GM19328 (cell line): Measurements from ENCODE around the gene CCDC93.
"Not testable (repeated sequence)": the region's sequence is repeated elsewhere in the genome, so short reads cannot be mapped to it uniquely, and the experiment has no call there.

Experiments used
- ATAC-seq: cut with Tn5 transposase; IDR thresholded peaks from one replicate; pipeline ENCODE4 v1.9.1; 2021; ENCODE audit warnings: mild to moderate bottlenecking, moderate library complexity; ENCODE audit not compliant: unreplicated experiment

CCDC93 gene

GRCh38 chr2:117931266-117931665, 82.6 kb downstream of the CCDC93 start:
- ATAC-seq: no peak

- no peak for ATAC-seq
Observed at GRCh38 chr2:117930775-117931174, 83.1 kb downstream of the CCDC93 start.

DNA sequence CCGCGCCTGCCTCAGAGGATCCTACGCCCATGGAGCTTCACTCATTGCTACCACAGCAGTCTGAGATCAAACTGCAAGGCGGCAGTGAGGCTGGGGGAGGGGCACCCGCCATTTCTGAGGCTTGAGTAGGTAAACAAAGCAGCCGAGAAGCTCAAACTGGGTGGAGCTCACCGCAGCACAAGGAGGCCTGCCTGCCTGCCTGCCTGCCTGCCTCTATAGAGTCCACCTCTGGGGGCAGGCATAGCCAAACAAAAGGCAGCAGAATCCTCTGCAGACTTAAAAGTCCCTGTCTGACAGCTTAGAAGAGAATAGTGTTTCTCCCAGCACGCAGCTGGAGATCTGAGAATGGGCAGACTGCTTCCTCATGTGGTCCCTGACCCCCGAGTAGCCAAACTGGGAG, 90.4 kb downstream of the CCDC93 start:
- ATAC-seq: not testable (repeated sequence)

GRCh38 chr2:117921520-117921919, 92.3 kb downstream of the CCDC93 start:
- no peak for ATAC-seq

- no peak for ATAC-seq
Observed at GRCh38 chr2:117918608-117919007, 95.3 kb downstream of the CCDC93 start.

- no peak for ATAC-seq
Observed at GRCh38 chr2:117917223-117917917, 96.5 kb downstream of the CCDC93 start.

DNA sequence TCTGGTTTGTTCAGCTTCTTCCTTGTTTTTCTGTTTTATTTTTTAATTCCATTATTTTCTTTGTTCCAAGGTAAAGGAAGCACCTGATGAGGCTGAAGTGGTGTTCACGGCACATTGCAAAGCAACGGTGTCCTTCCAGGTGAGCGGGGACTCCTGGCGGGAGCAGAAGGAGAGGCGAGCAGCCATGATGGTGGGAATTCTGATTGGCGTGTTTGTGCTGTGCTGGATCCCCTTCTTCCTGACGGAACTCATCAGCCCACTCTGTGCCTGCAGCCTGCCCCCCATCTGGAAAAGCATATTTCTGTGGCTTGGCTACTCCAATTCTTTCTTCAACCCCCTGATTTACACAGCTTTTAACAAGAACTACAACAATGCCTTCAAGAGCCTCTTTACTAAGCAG, 110.9 kb downstream of the CCDC93 start:
- no peak for ATAC-seq

- ATAC-seq: no peak
Observed at GRCh38 chr2:117888897-117889296, 125.0 kb downstream of the CCDC93 start.

DNA sequence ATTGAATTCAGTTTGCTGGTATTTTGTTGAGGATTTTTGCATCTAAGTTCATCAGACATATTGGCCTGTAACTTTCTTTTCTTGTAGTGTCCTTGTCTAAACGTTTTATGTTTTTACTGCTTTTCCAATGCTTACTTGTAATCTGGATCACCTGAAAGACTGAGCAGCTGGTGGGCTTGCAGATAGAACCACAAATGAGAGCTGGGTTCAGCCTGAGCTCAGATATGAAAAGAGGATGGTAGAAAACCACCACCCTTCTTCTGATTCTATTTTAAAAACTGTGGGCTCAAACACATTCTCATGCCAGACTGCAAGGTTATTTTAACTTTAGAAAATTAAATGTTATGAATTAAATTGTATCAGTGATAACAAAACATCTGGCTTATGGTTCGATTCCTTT, 128.6 kb downstream of the CCDC93 start:
- no peak for ATAC-seq

- no peak for ATAC-seq
Observed at GRCh38 chr2:117879003-117879402, 134.9 kb downstream of the CCDC93 start.

GRCh38 chr2:117875786-117876185, 138.1 kb downstream of the CCDC93 start:
- ATAC-seq: no peak
